ENCODE results near the gene CHAMP1.

Gene CHAMP1, protein sequence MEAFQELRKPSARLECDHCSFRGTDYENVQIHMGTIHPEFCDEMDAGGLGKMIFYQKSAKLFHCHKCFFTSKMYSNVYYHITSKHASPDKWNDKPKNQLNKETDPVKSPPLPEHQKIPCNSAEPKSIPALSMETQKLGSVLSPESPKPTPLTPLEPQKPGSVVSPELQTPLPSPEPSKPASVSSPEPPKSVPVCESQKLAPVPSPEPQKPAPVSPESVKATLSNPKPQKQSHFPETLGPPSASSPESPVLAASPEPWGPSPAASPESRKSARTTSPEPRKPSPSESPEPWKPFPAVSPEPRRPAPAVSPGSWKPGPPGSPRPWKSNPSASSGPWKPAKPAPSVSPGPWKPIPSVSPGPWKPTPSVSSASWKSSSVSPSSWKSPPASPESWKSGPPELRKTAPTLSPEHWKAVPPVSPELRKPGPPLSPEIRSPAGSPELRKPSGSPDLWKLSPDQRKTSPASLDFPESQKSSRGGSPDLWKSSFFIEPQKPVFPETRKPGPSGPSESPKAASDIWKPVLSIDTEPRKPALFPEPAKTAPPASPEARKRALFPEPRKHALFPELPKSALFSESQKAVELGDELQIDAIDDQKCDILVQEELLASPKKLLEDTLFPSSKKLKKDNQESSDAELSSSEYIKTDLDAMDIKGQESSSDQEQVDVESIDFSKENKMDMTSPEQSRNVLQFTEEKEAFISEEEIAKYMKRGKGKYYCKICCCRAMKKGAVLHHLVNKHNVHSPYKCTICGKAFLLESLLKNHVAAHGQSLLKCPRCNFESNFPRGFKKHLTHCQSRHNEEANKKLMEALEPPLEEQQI

DNA sequence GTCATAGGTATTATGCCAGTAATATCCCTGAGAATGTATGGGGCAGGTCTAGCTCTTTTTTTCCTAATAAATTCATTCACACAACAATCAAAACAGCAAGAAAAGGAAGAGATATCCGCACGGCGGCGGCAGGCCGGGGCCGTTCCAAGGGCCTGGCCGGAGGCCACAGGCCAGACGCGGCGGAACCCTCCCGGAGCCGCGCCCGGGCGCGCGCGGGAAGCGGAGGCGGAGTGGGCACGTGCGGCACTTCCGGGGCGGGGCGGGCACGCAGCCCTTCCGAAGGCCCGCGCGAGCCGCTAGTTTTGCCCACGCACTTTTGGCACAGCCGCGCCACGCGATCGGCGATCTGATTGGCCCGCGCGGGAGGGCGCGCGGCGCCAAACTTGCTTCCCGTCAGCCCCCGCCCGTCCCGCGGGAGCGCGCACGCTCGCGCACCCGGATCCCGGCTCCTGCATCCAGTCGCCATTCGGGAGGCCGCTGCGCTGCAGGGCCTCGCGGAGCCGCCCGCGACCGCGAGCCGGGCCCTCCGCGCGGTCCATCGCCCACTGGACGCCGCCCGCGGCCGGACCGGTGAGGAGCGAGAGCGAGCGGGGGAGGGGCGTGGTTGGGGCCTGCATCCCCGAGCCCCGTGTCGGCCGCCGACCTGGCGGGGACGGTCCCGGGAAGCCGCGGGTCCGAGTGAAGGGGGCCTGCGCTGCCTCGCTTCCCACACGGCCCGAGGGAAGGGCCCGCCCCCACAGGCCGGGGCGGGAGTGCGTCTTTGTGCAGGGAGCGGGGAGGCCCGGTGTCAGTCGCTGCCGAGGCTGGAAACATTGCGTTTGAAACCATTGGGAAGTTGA lies at the start of gene CHAMP1:
TSS of gene CHAMP1 (plus strand) at position 430 of the 839 bp plus-strand sequence. CDS start 9,340 bp downstream, outside the sequence.
- H3K27ac ChIP-seq, result peak within 1 kb of the TSS; percentile 92
- TF ChIP-seq ZFX (IDR thresholded peaks at IDR 0.05; ENCODE audit: borderline replicate concordance), result no peak
- TF ChIP-seq, protein P1, sequence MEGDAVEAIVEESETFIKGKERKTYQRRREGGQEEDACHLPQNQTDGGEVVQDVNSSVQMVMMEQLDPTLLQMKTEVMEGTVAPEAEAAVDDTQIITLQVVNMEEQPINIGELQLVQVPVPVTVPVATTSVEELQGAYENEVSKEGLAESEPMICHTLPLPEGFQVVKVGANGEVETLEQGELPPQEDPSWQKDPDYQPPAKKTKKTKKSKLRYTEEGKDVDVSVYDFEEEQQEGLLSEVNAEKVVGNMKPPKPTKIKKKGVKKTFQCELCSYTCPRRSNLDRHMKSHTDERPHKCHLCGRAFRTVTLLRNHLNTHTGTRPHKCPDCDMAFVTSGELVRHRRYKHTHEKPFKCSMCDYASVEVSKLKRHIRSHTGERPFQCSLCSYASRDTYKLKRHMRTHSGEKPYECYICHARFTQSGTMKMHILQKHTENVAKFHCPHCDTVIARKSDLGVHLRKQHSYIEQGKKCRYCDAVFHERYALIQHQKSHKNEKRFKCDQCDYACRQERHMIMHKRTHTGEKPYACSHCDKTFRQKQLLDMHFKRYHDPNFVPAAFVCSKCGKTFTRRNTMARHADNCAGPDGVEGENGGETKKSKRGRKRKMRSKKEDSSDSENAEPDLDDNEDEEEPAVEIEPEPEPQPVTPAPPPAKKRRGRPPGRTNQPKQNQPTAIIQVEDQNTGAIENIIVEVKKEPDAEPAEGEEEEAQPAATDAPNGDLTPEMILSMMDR (IDR thresholded peaks at IDR 0.05), result no peak

DNA sequence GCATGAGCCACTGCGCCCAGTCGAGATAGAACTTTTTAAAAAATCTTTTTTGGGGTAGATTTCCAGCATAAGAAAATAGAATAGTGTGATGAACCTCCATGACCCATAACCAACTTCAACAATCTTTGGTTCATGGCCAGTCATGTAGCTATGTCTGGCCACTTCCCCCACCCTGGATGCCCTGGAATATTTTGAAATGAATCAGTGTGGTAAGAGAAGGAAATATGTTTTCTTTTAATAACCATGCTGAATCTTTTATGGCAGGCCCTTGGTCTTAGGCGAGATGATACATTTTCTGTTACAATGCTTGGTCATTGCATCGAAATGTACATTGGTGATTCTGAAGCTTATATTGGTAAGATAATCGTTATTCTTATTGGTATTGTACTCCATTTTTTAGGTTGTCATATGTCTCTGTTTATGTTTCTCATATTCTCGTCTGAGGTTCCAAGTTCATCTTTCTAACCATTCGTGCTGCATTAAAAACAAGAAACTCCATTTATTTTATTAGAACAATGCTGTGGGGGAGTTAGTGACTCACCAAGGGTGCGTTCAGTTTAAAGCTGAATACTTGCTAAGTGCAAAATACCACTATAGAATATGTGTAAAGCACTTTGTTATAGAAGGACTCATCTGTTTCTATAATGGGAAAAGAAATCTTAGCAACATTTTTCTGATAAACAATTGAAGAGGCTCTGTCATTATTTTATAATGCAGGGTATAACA lies 49.3 kb upstream of the CHAMP1 start:
- TF ChIP-seq ZFX (IDR thresholded peaks at IDR 0.05; ENCODE audit: borderline replicate concordance), result no peak
- TF ChIP-seq, protein P1 (IDR thresholded peaks at IDR 0.05), result no peak
- no peak overlapping the region for H3K27ac ChIP-seq

DNA sequence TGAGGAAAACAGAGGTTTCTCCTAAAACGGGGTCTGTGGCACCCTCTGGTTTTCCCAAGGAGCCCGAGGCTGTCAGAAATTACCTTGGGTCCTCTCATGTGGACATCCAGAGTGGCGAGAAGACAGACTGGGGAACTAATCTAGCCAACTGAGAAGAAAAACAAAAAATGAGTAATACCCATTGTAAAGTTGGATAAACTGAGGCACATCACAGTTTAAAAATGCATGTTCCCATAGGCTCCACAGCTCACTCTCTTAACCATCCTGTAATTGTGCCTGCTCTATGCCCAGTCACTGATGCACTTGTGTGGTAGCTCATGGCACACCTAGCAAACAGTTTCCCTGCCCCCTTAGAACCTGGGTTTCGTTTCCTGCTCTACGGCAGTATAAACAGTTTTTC lies 48.1 kb upstream of the CHAMP1 start:
- TF ChIP-seq, protein P1 (IDR thresholded peaks at IDR 0.05), result no peak
- TF ChIP-seq ZFX (IDR thresholded peaks at IDR 0.05; ENCODE audit: borderline replicate concordance), result no peak
- no peak overlapping the region for H3K27ac ChIP-seq

DNA sequence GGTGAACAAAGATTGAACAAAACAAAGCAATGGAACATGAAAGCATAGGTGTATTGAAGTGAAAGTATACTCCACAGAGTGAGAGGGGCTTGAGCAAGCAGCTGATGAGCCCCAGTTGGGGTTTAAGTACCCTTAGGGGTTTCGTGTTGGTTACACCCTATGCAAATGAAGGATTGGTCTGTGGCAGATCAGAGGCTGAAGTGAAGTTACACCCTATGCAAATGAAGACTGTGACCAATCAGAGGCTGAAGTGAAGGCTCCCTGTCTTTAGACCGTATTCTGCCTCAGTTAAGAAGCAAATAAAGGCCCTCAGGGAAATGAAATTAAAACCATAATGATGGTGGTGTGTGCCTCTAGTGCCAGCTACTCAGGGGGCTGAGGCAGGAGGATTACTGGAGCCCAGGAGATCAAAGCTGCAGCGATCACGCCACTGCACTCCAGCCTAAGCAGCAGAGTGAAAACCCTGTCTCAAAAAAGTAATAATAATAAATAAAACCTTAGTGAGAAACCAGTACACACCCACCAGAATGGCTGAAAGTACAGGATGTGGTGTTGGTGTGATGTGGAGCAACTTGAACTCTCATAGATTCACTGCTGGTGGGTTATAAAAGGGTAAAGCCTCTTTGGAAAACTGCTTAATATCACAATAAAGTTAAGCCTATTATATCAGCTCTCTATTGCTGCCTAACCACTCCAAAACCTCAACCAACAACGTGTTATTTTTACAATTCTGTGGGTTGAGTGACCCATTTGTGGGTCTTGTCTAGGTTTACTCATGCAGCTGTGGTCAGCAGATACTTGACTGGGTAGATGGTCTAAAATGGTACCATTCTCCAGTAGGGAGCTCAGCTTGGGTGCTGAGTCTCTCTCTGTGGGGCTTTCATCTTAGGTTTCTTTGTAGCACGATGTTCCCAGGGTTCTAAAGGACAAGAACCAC lies 45.7 kb upstream of the CHAMP1 start:
- no peak overlapping the region for H3K27ac ChIP-seq
- TF ChIP-seq, protein P1 (IDR thresholded peaks at IDR 0.05), result no peak
- TF ChIP-seq ZFX (IDR thresholded peaks at IDR 0.05; ENCODE audit: borderline replicate concordance), result no peak

- H3K27ac ChIP-seq, result no peak overlapping the region
- no peak for TF ChIP-seq ZFX (IDR thresholded peaks at IDR 0.05; ENCODE audit: borderline replicate concordance)
- TF ChIP-seq, protein P1 (IDR thresholded peaks at IDR 0.05), result no peak
These were observed 45.0 kb upstream of the CHAMP1 start for GRCh38 chr13:114269281-114269770.

Data from 22Rv1 (cell line).